Measurements from ENCODE around the gene FADS3.

GRCh38 chr11:61861634-61862033 is 29.7 kb downstream of the FADS3 start:
- TF ChIP-seq POLR2A (IDR thresholded peaks at IDR 0.05) (no peak), CTCF (IDR thresholded peaks at IDR 0.05) (no peak)
